ENCODE measurements around the gene CTAG1B.
"Not testable (repeated sequence)": the region's sequence is repeated elsewhere in the genome, so short reads cannot be mapped to it uniquely, and the experiment has no call there.

The CTAG1B gene

DNA sequence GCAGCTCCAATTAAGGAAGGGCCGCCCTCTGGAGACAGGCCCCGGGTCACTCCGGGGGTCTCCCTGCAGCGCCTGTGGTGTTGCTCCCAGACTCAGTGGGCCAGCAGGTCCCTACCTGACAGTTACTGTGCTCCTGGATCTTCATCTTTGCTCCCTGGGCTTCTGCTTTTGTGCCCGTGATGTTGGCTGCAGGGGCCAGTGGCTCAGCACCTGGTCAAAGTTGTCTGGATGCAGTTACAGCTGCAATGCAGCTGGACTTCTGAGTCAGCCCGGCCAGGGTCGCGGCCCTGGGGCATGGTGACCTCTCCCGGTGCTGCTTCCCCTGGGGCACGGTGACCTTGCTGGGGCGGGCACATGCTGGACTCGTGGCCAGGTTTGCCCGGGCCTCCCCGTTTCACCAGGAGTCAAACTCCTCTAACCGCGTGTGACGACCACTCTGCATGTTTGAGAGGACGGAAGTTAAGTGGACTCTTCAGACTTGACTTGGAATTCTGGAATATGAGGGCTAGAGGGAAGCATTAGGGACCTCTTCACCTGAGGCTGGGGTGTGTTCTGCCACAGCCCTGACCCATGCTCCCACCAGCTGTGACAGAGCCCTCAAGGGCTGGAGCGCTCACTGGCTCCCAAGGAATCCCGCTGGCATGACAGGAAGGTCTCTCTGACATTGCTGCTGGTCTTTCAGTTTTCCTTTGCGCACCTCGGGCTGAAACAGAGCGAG is 30.6 kb upstream of the CTAG1B start:
- Mint-ChIP-seq H3K4me1 (no peaks in the 10 kb centered on the region), H3K27me3 (no peaks in the 10 kb centered on the region), H3K36me3 (ENCODE audit: low read depth) (no peaks in the 10 kb centered on the region), H3K4me3 (no peak overlapping the region), H3K9me3 (no peaks in the 10 kb centered on the region), H3K27ac (no peak overlapping the region)
- ATAC-seq = no peak
- no peak for DNase-seq

DNA sequence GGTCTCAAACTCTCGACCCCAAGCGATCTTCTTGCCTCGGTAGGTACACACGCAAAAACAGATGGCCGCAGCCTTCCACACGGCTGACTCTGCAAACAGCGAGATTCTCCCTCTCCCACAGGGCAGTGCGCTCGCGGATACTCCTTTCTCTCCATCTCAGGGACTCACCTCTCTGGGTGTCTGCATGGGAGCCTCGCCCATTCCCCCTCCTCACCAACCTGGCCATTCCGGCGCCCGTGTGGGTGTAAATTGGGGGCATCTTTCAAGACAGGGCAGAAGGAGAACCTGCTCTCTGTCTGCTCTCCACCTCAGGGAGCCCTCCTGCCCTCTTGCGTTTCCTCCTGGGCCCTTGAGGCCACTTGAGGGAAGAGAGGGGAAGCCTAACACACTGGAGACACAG is 29.8 kb upstream of the CTAG1B start:
- H3K27me3 Mint-ChIP-seq = no peaks in the 10 kb centered on the region
- no peak for ATAC-seq
- no peak overlapping the region for H3K27ac Mint-ChIP-seq

DNA sequence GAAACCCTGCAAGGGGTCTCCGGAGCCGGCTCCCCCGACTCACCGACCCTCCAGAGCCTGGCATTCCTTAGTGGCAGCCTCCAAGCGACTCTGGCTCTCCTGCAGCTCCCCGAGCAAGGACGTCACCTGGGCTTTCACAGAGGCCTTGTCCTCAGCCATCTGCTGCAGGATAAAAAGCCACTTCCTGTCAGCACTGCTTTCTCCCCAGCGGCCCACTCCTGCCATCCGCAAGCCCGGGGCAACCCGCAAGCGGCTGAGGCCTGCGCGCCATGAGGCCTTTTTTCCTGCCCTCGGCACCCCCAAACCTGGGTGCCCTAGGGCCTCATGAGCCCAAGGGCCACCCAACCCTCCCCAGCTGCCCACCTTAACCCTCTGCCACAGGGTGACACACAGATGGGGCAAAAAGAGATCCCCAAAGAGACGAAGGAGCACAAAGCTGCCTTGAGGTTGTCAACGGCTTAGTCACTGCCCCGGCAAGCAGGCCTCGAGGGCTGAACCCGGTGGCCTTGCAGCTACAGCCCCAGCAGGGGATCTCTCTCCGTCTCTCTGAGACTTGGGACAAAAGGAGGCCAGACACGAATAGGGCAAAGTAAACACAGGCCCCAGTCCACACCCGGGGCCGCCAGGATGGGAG is 26.8 kb upstream of the CTAG1B start:
- not testable (repeated sequence) for DNase-seq; H3K27ac Mint-ChIP-seq; H3K4me1 Mint-ChIP-seq; H3K9me3 Mint-ChIP-seq; H3K36me3 Mint-ChIP-seq (ENCODE audit: low read depth); H3K4me3 Mint-ChIP-seq; H3K27me3 Mint-ChIP-seq
- peak; percentile 82 for ATAC-seq

More for the DNA sequence above, 29.8 kb upstream of the CTAG1B start:
- Mint-ChIP-seq H3K4me1 (no peaks in the 10 kb centered on the region), H3K4me3 (no peak overlapping the region), H3K36me3 (ENCODE audit: low read depth) (no peaks in the 10 kb centered on the region), H3K9me3 (no peaks in the 10 kb centered on the region)
- DNase-seq = no peak

DNA sequence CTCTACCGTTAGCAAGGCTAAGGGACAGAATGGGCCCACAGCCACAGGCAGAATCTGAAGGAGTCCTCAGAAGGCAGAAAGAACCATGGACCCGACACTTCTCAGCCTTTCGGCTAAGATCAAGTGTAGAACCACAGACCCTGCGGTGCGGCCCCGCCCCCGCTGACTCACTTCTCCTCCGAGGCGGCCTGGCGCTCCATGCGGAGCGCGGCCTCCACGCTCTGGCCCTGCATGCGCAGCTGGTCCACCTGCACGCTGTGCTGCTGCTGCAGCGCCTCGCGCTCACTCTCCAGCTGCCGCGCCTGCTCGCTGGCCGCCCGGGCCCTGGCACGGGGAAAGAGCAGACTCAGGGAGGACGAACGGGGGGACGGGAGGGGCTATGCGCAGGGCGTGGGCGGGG is 24.6 kb upstream of the CTAG1B start:
- not testable (repeated sequence) for H3K9me3 Mint-ChIP-seq; H3K27ac Mint-ChIP-seq; H3K4me3 Mint-ChIP-seq; H3K4me1 Mint-ChIP-seq; ATAC-seq; H3K36me3 Mint-ChIP-seq (ENCODE audit: low read depth); DNase-seq; H3K27me3 Mint-ChIP-seq

DNA sequence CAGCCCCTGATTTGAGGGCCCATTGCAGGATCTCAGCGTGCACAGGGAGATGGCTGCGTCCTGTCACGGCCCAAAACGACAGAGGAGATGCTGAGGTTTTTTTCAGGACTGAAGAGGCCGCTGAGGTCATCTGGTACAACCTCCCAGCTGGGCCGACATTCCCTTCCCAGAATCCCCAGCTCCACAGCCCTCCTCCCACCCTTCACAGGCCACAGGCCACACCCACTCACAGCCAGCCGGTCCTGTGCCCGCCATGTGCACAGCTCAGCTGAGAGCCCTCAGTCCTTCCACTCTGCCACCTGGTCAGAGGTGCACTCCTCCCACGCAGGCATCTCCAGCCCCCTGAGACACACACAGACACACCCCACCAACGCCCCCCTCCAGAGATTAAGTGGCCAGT is 22.7 kb upstream of the CTAG1B start:
- not testable (repeated sequence) for H3K36me3 Mint-ChIP-seq (ENCODE audit: low read depth); ATAC-seq; DNase-seq; H3K27me3 Mint-ChIP-seq; H3K4me3 Mint-ChIP-seq; H3K27ac Mint-ChIP-seq; H3K4me1 Mint-ChIP-seq; H3K9me3 Mint-ChIP-seq

DNA sequence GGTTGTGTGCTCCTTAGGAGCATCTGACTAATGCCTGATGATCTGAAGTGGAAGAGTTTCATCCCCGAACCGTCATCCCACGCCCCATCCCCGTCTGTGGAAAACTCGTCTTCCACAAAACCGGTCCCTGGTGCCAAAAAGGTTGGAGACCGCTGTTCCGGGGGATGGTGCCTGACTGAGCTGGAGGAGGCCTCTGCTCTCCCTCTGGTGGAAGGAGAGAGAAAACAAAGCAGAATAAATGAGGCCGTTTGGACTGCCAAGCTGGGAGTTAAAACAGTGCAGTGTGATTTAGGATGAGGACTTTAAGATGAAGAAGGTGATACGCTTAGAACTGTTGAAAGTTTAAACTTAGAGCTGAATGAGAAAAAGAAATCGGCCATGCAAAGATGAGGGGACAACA is 14.6 kb upstream of the CTAG1B start:
- H3K9me3 Mint-ChIP-seq; H3K27me3 Mint-ChIP-seq; ATAC-seq; H3K27ac Mint-ChIP-seq; H3K36me3 Mint-ChIP-seq (ENCODE audit: low read depth); DNase-seq; H3K4me3 Mint-ChIP-seq; H3K4me1 Mint-ChIP-seq: not testable (repeated sequence)

DNA sequence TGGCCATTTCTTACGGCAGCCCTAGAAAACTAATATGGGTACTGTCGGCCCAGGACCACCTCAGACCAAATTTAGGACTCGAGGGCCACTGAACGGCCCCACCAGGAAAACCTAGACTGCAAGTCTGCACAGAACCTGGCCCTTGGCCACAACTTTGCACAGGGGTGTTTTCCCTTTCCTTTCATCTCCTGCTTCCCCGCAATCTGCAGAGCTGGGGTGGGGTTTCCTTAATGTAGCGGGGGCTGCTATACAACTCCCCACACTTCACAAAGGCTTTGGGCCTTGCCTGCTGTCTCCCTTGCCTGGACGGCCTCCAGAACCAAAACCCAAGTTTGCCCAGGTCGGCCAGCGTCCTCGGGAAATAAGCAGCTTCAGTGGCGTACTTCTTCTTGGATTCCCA is 11.9 kb upstream of the CTAG1B start:
- not testable (repeated sequence) for H3K9me3 Mint-ChIP-seq; DNase-seq; H3K27me3 Mint-ChIP-seq; H3K4me3 Mint-ChIP-seq; H3K36me3 Mint-ChIP-seq (ENCODE audit: low read depth); H3K27ac Mint-ChIP-seq; H3K4me1 Mint-ChIP-seq; ATAC-seq

DNA sequence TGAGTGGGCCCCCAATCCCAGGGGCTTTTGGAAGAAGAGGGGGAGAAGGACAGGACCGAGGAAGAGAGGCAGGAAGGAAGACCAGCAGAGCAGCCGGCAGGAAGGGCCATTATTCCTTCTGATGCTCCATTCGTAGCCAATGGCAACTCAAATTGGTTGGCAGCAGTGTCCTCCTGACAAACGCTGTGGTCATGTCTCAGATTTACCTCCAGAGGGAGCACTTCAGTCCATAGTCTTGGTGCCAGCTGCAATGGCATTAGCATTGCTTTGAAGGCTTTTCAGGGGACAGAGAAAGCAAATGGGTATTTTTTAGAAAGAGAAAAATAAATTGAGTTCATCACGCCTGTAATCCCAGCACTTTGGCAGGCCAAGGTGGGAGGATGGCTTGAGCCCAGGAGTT is 9.9 kb upstream of the CTAG1B start:
- not testable (repeated sequence) for H3K4me3 Mint-ChIP-seq, H3K4me1 Mint-ChIP-seq, ATAC-seq

DNA sequence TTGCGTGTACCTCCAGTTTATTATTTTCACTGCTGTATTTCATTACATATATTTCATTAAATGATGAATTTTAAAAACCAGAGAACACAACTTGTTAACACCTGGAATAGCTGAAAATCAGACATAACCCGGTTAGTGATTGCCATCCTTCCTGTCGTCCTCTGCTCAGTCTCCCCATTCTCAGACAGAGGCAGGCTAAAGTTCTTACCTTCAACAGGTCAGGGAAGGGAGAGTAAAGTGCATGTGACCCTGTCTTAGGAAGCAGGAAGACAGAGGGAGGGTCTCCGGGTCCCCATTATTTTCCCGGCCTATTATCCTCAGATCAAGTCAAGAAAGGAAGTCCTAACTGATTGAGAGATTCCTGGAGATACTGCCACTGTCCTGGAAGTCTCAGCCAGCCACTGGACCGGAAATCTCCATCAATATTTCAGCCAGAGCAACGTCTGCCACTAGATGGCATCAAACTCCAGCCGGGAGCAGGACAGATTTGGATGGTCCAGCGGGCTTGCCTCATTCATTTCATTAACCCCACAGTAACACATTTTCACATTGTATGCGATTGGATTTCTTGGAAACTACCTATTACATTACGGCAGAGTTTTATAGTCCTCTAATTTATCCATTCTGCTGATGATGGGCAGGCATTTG is 1.8 kb upstream of the CTAG1B start:
- not testable (repeated sequence) for H3K27me3 Mint-ChIP-seq; H3K4me3 Mint-ChIP-seq; H3K27ac Mint-ChIP-seq; DNase-seq; H3K4me1 Mint-ChIP-seq; H3K9me3 Mint-ChIP-seq; ATAC-seq; H3K36me3 Mint-ChIP-seq (ENCODE audit: low read depth)

More for the DNA sequence above, 9.9 kb upstream of the CTAG1B start:
- not testable (repeated sequence) for H3K27ac Mint-ChIP-seq; H3K36me3 Mint-ChIP-seq (ENCODE audit: low read depth); H3K9me3 Mint-ChIP-seq; DNase-seq; H3K27me3 Mint-ChIP-seq

DNA sequence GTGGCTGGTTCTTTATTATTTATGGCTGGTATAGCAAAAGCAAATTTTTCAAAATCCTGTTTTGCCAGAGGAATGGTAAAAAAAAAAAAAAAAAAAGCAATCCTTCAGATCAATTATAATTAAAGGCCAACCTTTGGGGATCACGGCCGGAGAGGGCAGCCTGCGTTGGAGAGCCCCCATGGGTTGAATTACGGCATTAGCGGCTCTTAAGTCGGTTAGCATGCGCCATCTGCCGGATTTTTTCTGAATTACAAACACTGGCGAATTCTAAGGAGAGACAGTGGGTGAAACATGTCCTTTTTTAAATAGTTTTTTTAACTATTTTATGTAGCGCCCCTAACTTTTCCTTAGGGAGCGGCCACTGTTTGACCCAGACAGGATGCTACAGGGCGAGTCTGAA is 5.5 kb downstream of the CTAG1B start:
- H3K27me3 Mint-ChIP-seq; H3K4me3 Mint-ChIP-seq; H3K9me3 Mint-ChIP-seq; H3K4me1 Mint-ChIP-seq; DNase-seq; H3K27ac Mint-ChIP-seq; ATAC-seq; H3K36me3 Mint-ChIP-seq (ENCODE audit: low read depth): not testable (repeated sequence)

DNA sequence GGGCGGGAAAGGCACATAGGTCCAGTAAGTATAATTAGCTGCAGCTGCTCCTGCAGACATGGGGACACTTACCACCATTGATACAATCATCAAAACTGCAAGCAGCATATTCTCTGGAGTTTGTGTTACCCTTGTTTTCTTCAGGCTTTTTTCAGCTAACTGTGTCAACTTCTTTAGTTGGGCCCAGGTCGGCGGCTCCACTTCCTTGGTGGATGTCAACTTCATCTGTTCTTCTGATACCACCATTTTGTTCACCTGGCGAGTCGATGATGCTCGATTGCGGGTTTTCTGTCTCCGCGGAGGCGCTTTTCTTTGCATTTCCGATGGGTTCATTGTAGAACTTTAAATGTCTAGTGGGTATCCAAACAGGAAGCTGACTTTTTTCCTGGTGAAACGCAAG is 7.9 kb downstream of the CTAG1B start:
- H3K4me3 Mint-ChIP-seq; H3K36me3 Mint-ChIP-seq (ENCODE audit: low read depth); DNase-seq; H3K4me1 Mint-ChIP-seq; ATAC-seq; H3K9me3 Mint-ChIP-seq; H3K27me3 Mint-ChIP-seq; H3K27ac Mint-ChIP-seq: not testable (repeated sequence)

DNA sequence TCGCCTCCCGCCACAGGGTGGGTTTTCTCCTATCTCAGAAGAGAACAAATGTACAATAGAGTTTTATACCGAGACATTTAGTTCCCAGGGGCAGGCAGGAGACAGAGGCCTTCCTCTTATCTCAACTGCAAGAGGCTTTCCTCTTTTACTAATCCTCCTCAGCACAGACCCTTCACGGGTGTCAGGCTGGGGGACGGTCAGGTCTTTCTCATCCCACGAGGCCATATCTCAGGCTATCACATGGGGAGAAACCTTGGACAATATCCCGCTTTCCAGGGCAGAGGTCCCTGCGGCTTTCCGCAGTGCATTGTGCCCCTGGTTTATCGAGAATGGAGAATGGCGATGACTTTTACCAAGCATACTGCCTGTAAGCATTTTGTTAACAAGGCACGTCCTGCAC is 10.3 kb downstream of the CTAG1B start:
- not testable (repeated sequence) for DNase-seq; H3K27me3 Mint-ChIP-seq; H3K9me3 Mint-ChIP-seq; H3K4me3 Mint-ChIP-seq; H3K4me1 Mint-ChIP-seq; ATAC-seq; H3K27ac Mint-ChIP-seq; H3K36me3 Mint-ChIP-seq (ENCODE audit: low read depth)

DNA sequence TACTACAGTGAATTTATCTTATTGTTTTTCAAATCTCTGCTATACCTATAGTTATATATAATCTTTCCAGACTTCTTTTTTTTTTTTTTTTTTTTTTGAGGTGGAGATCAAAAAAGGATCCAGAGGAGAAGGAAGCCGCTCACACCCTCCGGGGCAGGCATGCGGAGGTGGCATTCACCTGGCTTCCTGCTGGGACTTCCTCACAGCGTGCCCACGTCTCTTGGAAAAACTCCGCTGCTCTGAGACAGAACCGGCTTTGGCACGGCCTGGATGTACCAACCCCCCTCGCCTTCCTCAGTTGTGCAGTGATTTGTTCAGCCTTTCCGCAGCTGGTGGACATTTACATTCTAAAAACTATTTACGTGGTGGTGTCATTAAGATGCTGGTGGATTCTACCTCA is 11.1 kb downstream of the CTAG1B start:
- not testable (repeated sequence) for H3K4me3 Mint-ChIP-seq; H3K4me1 Mint-ChIP-seq; H3K9me3 Mint-ChIP-seq; H3K36me3 Mint-ChIP-seq (ENCODE audit: low read depth); ATAC-seq; DNase-seq; H3K27me3 Mint-ChIP-seq; H3K27ac Mint-ChIP-seq

DNA sequence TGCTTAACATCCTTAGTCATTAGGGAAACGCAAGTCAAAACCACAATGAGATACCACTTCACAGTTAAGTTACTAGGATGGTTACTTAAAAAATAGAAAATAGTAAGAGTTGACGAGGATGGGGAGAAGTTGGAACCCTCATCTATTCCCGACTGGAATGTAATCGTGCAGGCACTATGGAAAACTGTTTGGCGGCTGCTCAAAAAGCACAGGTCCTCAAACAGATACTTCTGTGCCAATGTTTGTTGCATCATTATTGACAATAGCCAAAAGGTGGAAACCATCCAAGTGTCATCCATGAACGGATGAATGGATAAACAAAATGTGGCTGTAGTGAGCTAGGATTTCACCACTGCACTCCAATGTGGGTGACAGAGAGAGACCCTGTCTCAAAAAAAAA is 11.7 kb downstream of the CTAG1B start:
- Mint-ChIP-seq H3K27ac (no peak overlapping the region), H3K4me1 (peaks cover 8% of the 10 kb centered on the region), H3K27me3 (no peaks in the 10 kb centered on the region), H3K36me3 (ENCODE audit: low read depth) (no peaks in the 10 kb centered on the region), H3K9me3 (no peaks in the 10 kb centered on the region), H3K4me3 (no peak overlapping the region)
- DNase-seq (no peak), ATAC-seq (no peak)

DNA sequence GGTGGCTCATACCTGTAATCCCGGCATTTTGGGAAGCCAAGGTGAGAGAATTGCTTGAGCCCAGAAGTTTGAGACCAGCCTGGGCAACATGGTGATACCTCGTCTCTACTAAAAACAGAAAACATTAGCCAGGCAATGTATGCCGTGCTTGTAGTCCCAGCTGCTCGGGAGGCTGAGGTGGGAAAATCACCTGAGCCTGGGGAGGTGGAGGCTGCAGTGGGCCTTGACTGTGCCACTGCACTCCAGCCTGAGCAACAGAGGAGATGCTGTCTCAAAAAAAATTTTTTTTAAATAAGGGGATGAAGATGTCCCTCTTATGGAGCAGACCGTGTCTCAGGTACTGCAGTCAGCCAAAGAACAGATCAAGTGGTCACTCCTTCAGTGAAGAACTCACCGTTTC is 13.5 kb downstream of the CTAG1B start:
- Mint-ChIP-seq H3K4me1 (peaks cover 8% of the 10 kb centered on the region), H3K9me3 (no peaks in the 10 kb centered on the region), H3K27me3 (peaks cover 2% of the 10 kb centered on the region), H3K4me3 (no peak overlapping the region), H3K27ac (no peak overlapping the region), H3K36me3 (ENCODE audit: low read depth) (no peaks in the 10 kb centered on the region)
- no peak for DNase-seq
- ATAC-seq = no peak

Data from activated naive CD8-positive, alpha-beta T cell treated with anti-CD3 and anti-CD28 coated beads, Interleukin-2, amount 50 U/mL, for 24 hours (primary cell).